NCI-H82 treated with DMSO at 0.1 percent for 48 hours (cell line): ENCODE measurements around the gene GATA3.

ENCODE experiments used
- DNase-seq: peaks from one replicate; lab custom pipeline; 2025; ENCODE audit not compliant: unreplicated experiment; lab: John Stamatoyannopoulos, UW

Gene GATA3

GRCh38 chr10:8037941-8038894 is 16.3 kb upstream of the GATA3 start:
- DNase-seq: no peak

GRCh38 chr10:8039321-8039881 is 15.1 kb upstream of the GATA3 start:
- no peak for DNase-seq

GRCh38 chr10:8040651-8041050 is 13.8 kb upstream of the GATA3 start:
- DNase-seq: no peak

- no peak for DNase-seq
Observed at GRCh38 chr10:8041284-8041991, 13.1 kb upstream of the GATA3 start.

- DNase-seq: no peak
Observed at GRCh38 chr10:8041992-8042720, 12.3 kb upstream of the GATA3 start.

- DNase-seq: no peak
Observed at GRCh38 chr10:8042721-8043568, 11.5 kb upstream of the GATA3 start.

- no peak for DNase-seq
Observed at GRCh38 chr10:8043569-8044306, 10.8 kb upstream of the GATA3 start.

- no peak for DNase-seq
Observed at GRCh38 chr10:8044331-8044907, 10.1 kb upstream of the GATA3 start.

- DNase-seq: no peak
Observed at GRCh38 chr10:8044908-8045725, 9.4 kb upstream of the GATA3 start.

- no peak for DNase-seq
Observed at GRCh38 chr10:8045726-8046494, 8.6 kb upstream of the GATA3 start.

- DNase-seq: no peak
Observed at GRCh38 chr10:8047452-8048280, 6.8 kb upstream of the GATA3 start.

- DNase-seq: no peak
Observed at GRCh38 chr10:8048281-8049008, 6.0 kb upstream of the GATA3 start.

- no peak for DNase-seq
Observed at GRCh38 chr10:8049045-8049864, 5.2 kb upstream of the GATA3 start.

- DNase-seq: no peak
Observed at GRCh38 chr10:8049865-8050555, 4.5 kb upstream of the GATA3 start.
